Loucy (cell line): ENCODE data around the gene EARS2.

Experiments
- CTCF ChIP-seq: fragments of 200-600 bp; sonication (generic); conservative IDR thresholded peaks from 2 replicates; pipeline ENCODE4 v1.5.1; 2014; ENCODE audit warnings: mild to moderate bottlenecking, antibody characterized with exemption, low read length
- EZH2phosphoT487 ChIP-seq: fragments of 200-600 bp; IDR thresholded peaks from 2 replicates; pipeline ENCODE4 v1.6.1; 2018; ENCODE audit warnings: antibody characterized with exemption, mild to moderate bottlenecking, moderate library complexity, borderline replicate concordance

GRCh38 chr16:23510164-23510914 lies 46.8 kb downstream of the EARS2 start, which contains the start of gene GGA2:
- TF ChIP-seq CTCF (no peak), EZH2phosphoT487 (no peak)
